ENCODE results near the gene TUBGCP2. TPM values are rescaled to one million over a fixed set of nuclear protein-coding genes. Genes with fewer than 3 reads are reported as not detected.

The TUBGCP2 gene
- total RNA-seq, 2 donors from 2014 or later, result 53.3 to 58.2 TPM

- ATAC-seq (peak; percentile 56 to 66), DNase-seq (ENCODE audit: low spot score) (no peak)
- no peaks in the 10 kb centered on the region for H3K9me3 Mint-ChIP-seq
- no peak within 1 kb of the TSS for H3K27ac Mint-ChIP-seq
- H3K27me3 Mint-ChIP-seq, result peaks cover 27 to 30% of the 10 kb centered on the region in 2 donors
- H3K4me1 Mint-ChIP-seq (ENCODE audit: low read depth in 2 of 2), result peaks cover 5 to 7% of the 10 kb centered on the region in 2 donors
- peak within 1 kb of the TSS; percentile 80 for H3K4me3 Mint-ChIP-seq
- no peaks in the 10 kb centered on the region for H3K36me3 Mint-ChIP-seq
Measured at GRCh38 chr10:133336577-133337369, 28.1 kb upstream of the TUBGCP2 start, which contains the start of gene CALY. CALY (minus strand) TSS chr10:133336896; CDS start chr10:133328989, 7,907 bp downstream.

- no peaks in the 10 kb centered on the region for H3K9me3 Mint-ChIP-seq
- ATAC-seq (no peak), DNase-seq (ENCODE audit: low spot score) (no peak)
- no peak overlapping the region for H3K27ac Mint-ChIP-seq
- no peaks in the 10 kb centered on the region for H3K36me3 Mint-ChIP-seq
- peaks cover 24 to 31% of the 10 kb centered on the region in 2 donors for H3K27me3 Mint-ChIP-seq
- H3K4me1 Mint-ChIP-seq (ENCODE audit: low read depth in 2 of 2), result peaks cover 5 to 7% of the 10 kb centered on the region in 2 donors
- H3K4me3 Mint-ChIP-seq, result no peak overlapping the region
Measured at GRCh38 chr10:133336118-133336576, 27.5 kb upstream of the TUBGCP2 start.

- H3K27ac Mint-ChIP-seq, result no peak overlapping the region
- H3K4me1 Mint-ChIP-seq (ENCODE audit: low read depth in 2 of 2), result peaks cover 5 to 7% of the 10 kb centered on the region in 2 donors
- no peaks in the 10 kb centered on the region for H3K36me3 Mint-ChIP-seq
- H3K9me3 Mint-ChIP-seq, result no peaks in the 10 kb centered on the region
- peak; percentile 51 to 52 for ATAC-seq
- peaks cover 29 to 37% of the 10 kb centered on the region in 2 donors for H3K27me3 Mint-ChIP-seq
- peak overlapping the region; percentile 80 for H3K4me3 Mint-ChIP-seq
- DNase-seq (ENCODE audit: low spot score), result no peak
Measured at GRCh38 chr10:133335246-133336117, 26.8 kb upstream of the TUBGCP2 start.

GRCh38 chr10:133334503-133335245 lies 26.0 kb upstream of the TUBGCP2 start:
- DNase-seq (ENCODE audit: low spot score), result no peak
- Mint-ChIP-seq H3K9me3 (no peaks in the 10 kb centered on the region), H3K27ac (no peak overlapping the region), H3K4me3 (peak overlapping the region; percentile 80), H3K27me3 (peaks cover 32 to 41% of the 10 kb centered on the region in 2 donors), H3K4me1 (ENCODE audit: low read depth in 2 of 2) (peaks cover 8 to 11% of the 10 kb centered on the region in 2 donors), H3K36me3 (no peaks in the 10 kb centered on the region)
- peak; percentile 35 to 36 for ATAC-seq

GRCh38 chr10:133332936-133333699 lies 24.4 kb upstream of the TUBGCP2 start:
- peaks cover 36 to 49% of the 10 kb centered on the region in 2 donors for H3K27me3 Mint-ChIP-seq

GRCh38 chr10:133329491-133330202 lies 21.0 kb upstream of the TUBGCP2 start:
- peak; percentile 87 to 89 for ATAC-seq
- Mint-ChIP-seq H3K9me3 (no peaks in the 10 kb centered on the region), H3K4me1 (ENCODE audit: low read depth in 2 of 2) (peaks cover 8 to 10% of the 10 kb centered on the region in 2 donors), H3K36me3 (no peaks in the 10 kb centered on the region), H3K4me3 (peak overlapping the region; percentile 58), H3K27ac (no peak overlapping the region), H3K27me3 (peaks cover 50 to 62% of the 10 kb centered on the region in 2 donors)
- peak; percentile 80 for DNase-seq (ENCODE audit: low spot score)

More at GRCh38 chr10:133332936-133333699, 24.4 kb upstream of the TUBGCP2 start:
- Mint-ChIP-seq H3K4me3 (no peak overlapping the region), H3K36me3 (no peaks in the 10 kb centered on the region), H3K9me3 (no peaks in the 10 kb centered on the region), H3K4me1 (ENCODE audit: low read depth in 2 of 2) (peaks cover 10 to 11% of the 10 kb centered on the region in 2 donors), H3K27ac (peak overlapping the region in 1 of 2 donors; percentile 6)
- DNase-seq (ENCODE audit: low spot score) (no peak), ATAC-seq (no peak)

GRCh38 chr10:133328358-133329343 lies 20.0 kb upstream of the TUBGCP2 start:
- peaks cover 47 to 58% of the 10 kb centered on the region in 2 donors for H3K27me3 Mint-ChIP-seq
- peaks cover 4 to 8% of the 10 kb centered on the region in 2 donors for H3K4me1 Mint-ChIP-seq (ENCODE audit: low read depth in 2 of 2)
- H3K9me3 Mint-ChIP-seq, result no peaks in the 10 kb centered on the region
- no peaks in the 10 kb centered on the region for H3K36me3 Mint-ChIP-seq
- DNase-seq (ENCODE audit: low spot score) (no peak), ATAC-seq (no peak)
- H3K4me3 Mint-ChIP-seq, result no peak overlapping the region
- no peak overlapping the region for H3K27ac Mint-ChIP-seq

GRCh38 chr10:133327651-133328357 lies 19.1 kb upstream of the TUBGCP2 start:
- DNase-seq (ENCODE audit: low spot score) (no peak), ATAC-seq (no peak)
- no peaks in the 10 kb centered on the region for H3K36me3 Mint-ChIP-seq
- no peaks in the 10 kb centered on the region for H3K9me3 Mint-ChIP-seq
- no peak overlapping the region for H3K27ac Mint-ChIP-seq
- peaks cover 4 to 8% of the 10 kb centered on the region in 2 donors for H3K4me1 Mint-ChIP-seq (ENCODE audit: low read depth in 2 of 2)
- peaks cover 39 to 49% of the 10 kb centered on the region in 2 donors for H3K27me3 Mint-ChIP-seq
- no peak overlapping the region for H3K4me3 Mint-ChIP-seq

- no peak for ATAC-seq
- Mint-ChIP-seq H3K36me3 (no peaks in the 10 kb centered on the region), H3K9me3 (no peaks in the 10 kb centered on the region), H3K27ac (no peak overlapping the region), H3K4me1 (ENCODE audit: low read depth in 2 of 2) (peaks cover 4 to 8% of the 10 kb centered on the region in 2 donors), H3K4me3 (no peak overlapping the region), H3K27me3 (peaks cover 31 to 41% of the 10 kb centered on the region in 2 donors)
- no peak for DNase-seq (ENCODE audit: low spot score)
Measured at GRCh38 chr10:133326745-133327650, 18.3 kb upstream of the TUBGCP2 start.

- Mint-ChIP-seq H3K9me3 (no peaks in the 10 kb centered on the region), H3K4me3 (peak overlapping the region; percentile 20), H3K27ac (no peak overlapping the region), H3K4me1 (ENCODE audit: low read depth in 2 of 2) (peaks cover 4 to 8% of the 10 kb centered on the region in 2 donors), H3K27me3 (peaks cover 29 to 33% of the 10 kb centered on the region in 2 donors), H3K36me3 (no peaks in the 10 kb centered on the region)
- no peak for ATAC-seq
- no peak for DNase-seq (ENCODE audit: low spot score)
Measured at GRCh38 chr10:133326223-133326551, 17.5 kb upstream of the TUBGCP2 start.

All from natural killer cell treated with Interleukin-12 subunit alpha and Interleukin-12 subunit beta and Interleukin-15 and Interleukin-18, amount 100 ng/mL, for 72 hours (primary cell).